ENCODE data around the gene ZNF587. TPM values are rescaled to one million over a fixed set of nuclear protein-coding genes. Genes with fewer than 3 reads are reported as not detected.
"Not testable (repeated sequence)": the region's sequence is repeated elsewhere in the genome, so short reads cannot be mapped to it uniquely, and the experiment has no call there.

The ZNF587 gene
- total RNA-seq, 1 donor from 2014 or later = 33.5 TPM

- Mint-ChIP-seq H3K27me3 (ENCODE audit: unreplicated experiment) (no peaks in the 10 kb centered on the region), H3K36me3 (ENCODE audit: unreplicated experiment) (peaks cover 63% of the 10 kb centered on the region), H3K9me3 (ENCODE audit: unreplicated experiment) (peaks cover 15% of the 10 kb centered on the region), H3K4me3 (ENCODE audit: unreplicated experiment) (no peak overlapping the region), H3K4me1 (ENCODE audit: unreplicated experiment) (no peaks in the 10 kb centered on the region), H3K27ac (ENCODE audit: unreplicated experiment) (no peak overlapping the region)
- TF ChIP-seq CTCF (IDR thresholded peaks at IDR 0.05) = no peak
- no peak for DNase-seq (ENCODE audit: extremely low spot score, unreplicated experiment)
These were observed 22.8 kb downstream of the ZNF587 start for GRCh38 chr19:57872450-57872849.

DNA sequence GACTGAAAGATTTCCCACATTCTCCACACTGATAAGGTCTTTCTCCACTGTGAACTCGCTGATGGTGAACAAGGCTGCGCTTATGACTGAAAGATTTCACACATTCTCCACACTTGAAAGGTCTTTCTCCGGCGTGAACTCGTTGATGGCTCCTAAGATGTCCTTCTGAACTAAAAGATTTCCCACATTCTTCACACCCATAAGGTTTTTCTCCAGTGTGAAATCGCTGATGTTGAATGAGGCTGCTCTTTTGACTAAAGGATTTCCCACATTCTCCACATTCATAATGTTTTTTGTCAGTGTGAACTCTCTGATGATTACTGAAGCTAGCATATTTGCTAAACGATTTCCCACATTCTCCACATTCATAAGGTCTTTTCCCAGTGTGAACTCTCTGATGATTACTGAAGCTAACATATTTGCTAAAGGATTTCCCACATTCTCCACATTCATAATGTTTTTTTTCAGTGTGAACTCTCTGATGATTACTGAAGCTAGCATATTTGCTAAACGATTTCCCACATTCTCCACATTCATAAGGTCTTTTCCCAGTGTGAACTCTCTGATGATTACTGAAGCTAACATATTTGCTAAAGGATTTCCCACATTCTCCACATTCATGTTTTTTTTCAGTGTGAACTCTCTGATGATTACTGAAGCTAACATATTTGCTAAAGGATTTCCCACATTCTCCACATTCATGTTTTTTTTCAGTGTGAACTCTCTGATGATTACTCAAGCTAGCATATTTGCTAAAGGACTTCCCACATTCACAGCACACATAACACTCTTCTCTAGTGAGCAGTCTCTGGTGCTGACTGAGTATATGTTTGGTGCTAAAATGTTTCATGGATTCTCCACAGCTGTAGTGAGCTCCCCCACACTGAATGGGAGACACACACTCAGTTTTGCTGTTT is 24.5 kb downstream of the ZNF587 start:
- not testable (repeated sequence) for H3K27me3 Mint-ChIP-seq (ENCODE audit: unreplicated experiment); DNase-seq (ENCODE audit: extremely low spot score, unreplicated experiment); H3K4me3 Mint-ChIP-seq (ENCODE audit: unreplicated experiment); H3K27ac Mint-ChIP-seq (ENCODE audit: unreplicated experiment); H3K4me1 Mint-ChIP-seq (ENCODE audit: unreplicated experiment)
- Mint-ChIP-seq H3K36me3 (ENCODE audit: unreplicated experiment) (peaks cover 60% of the 10 kb centered on the region), H3K9me3 (ENCODE audit: unreplicated experiment) (peaks cover 15% of the 10 kb centered on the region)

- Mint-ChIP-seq H3K27me3 (ENCODE audit: unreplicated experiment) (no peaks in the 10 kb centered on the region), H3K9me3 (ENCODE audit: unreplicated experiment) (peaks cover 18% of the 10 kb centered on the region), H3K4me1 (ENCODE audit: unreplicated experiment) (peaks cover 21% of the 10 kb centered on the region), H3K27ac (ENCODE audit: unreplicated experiment) (no peak overlapping the region), H3K4me3 (ENCODE audit: unreplicated experiment) (no peak overlapping the region), H3K36me3 (ENCODE audit: unreplicated experiment) (peaks cover 39% of the 10 kb centered on the region)
- no peak for TF ChIP-seq CTCF (IDR thresholded peaks at IDR 0.05)
- DNase-seq (ENCODE audit: extremely low spot score, unreplicated experiment) = no peak
These were observed 36.4 kb downstream of the ZNF587 start for GRCh38 chr19:57886046-57886445.

DNA sequence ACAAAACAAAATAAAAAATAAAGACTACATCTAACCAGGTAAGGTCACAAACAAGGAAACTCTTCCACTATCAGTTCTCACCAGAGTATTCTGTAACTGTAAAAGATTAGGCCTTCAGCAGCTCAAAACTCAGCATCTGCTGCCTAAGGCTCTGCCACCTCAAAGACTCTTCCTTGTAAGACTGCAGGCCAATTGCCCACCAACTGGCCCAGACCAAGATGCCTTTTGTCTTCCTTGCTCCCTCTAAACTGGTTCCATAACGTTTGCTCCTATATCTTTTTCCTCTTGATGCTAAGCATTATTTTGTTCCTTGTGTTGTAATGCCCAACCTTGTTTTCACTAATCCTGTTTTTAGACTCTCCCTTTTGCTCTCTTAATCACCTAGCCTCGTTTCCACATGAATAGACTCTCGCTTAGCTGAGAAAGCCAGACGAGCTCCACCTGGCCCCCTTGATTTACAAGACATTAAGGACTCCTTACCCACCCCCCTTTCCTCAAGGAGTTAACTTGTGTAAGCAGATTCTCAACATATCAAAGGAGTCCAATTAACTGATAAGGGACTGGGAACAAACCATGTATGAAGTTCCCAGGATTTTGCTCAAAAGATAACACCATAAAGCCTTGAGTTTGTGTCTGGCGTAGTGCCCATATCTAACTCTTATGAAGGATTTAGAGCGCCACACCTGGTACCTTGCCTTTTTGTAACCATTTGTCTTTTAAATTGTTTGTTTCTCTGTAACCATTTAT is 37.7 kb downstream of the ZNF587 start:
- peaks cover 21% of the 10 kb centered on the region for H3K4me1 Mint-ChIP-seq (ENCODE audit: unreplicated experiment)
- peaks cover 21% of the 10 kb centered on the region for H3K9me3 Mint-ChIP-seq (ENCODE audit: unreplicated experiment)
- TF ChIP-seq CTCF (IDR thresholded peaks at IDR 0.05) = no peak
- H3K36me3 Mint-ChIP-seq (ENCODE audit: unreplicated experiment) = peaks cover 39% of the 10 kb centered on the region
- H3K4me3 Mint-ChIP-seq (ENCODE audit: unreplicated experiment) = peak overlapping the region; percentile 90
- H3K27me3 Mint-ChIP-seq (ENCODE audit: unreplicated experiment) = no peaks in the 10 kb centered on the region
- DNase-seq (ENCODE audit: extremely low spot score, unreplicated experiment) = no peak
- no peak overlapping the region for H3K27ac Mint-ChIP-seq (ENCODE audit: unreplicated experiment)

DNA sequence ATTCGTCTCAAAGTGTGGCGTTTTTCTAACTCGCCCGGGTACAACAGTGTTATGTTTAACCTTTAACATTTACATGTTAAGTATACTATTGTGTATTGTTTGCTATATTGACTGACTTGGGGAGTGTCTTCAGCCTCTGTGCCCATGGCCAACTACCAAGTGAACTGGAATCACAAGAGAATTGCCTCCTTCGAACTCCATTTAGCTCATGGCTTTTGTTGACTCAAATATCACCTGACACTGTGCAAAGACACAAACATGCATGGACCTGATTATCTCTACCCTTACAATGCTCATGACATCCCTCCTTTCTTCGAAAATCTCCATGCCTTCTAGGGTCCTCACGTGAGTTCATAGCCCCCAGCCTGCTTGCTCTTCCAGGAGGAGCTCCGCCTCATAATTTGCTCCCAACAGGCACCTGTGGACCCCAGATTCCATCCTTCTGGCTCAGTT is 38.5 kb downstream of the ZNF587 start:
- peaks cover 20% of the 10 kb centered on the region for H3K4me1 Mint-ChIP-seq (ENCODE audit: unreplicated experiment)
- no peak for TF ChIP-seq CTCF (IDR thresholded peaks at IDR 0.05)
- H3K9me3 Mint-ChIP-seq (ENCODE audit: unreplicated experiment) = peaks cover 21% of the 10 kb centered on the region
- no peak for DNase-seq (ENCODE audit: extremely low spot score, unreplicated experiment)
- peaks cover 36% of the 10 kb centered on the region for H3K36me3 Mint-ChIP-seq (ENCODE audit: unreplicated experiment)
- peak overlapping the region; percentile 78 for H3K27ac Mint-ChIP-seq (ENCODE audit: unreplicated experiment)
- no peaks in the 10 kb centered on the region for H3K27me3 Mint-ChIP-seq (ENCODE audit: unreplicated experiment)
- peak overlapping the region; percentile 90 for H3K4me3 Mint-ChIP-seq (ENCODE audit: unreplicated experiment)

Data from osteocyte (in vitro differentiated cells).